PC-9 (cell line): ENCODE results near the gene IL22. TPM values are rescaled to one million over a fixed set of nuclear protein-coding genes. Genes with fewer than 3 reads are reported as not detected.

ENCODE experiments used
- BruUV-seq: library from RNA; stranded (reverse); fragments of 400-500 nt; replicated peaks from 2 replicates; lab custom pipeline; 2021; lab: Mats Ljungman, UMichigan
- CTCF ChIA-PET: fragments of 300-600 bp; sonication (Branson Sonifier 250); formaldehyde crosslinking; loops from one replicate; lab custom pipeline; 2022; ENCODE audit warnings: antibody characterized with exemption; lab: Charles Lee
- POLR2A ChIA-PET: fragments of 300-600 bp; sonication (Branson Sonifier 250); formaldehyde crosslinking; loops from one replicate; lab custom pipeline; 2022; ENCODE audit warnings: antibody characterized with exemption; ENCODE audit not compliant: unreplicated experiment; lab: Charles Lee
- DNase-seq, 2 experiments: peaks; one replicate each; pipeline versions ENCODE4 v3.0.0 to v3.0.0-alpha.2; 2015 to 2022; ENCODE audit warnings: mixed read lengths in 1 of 2
- H2AFZ ChIP-seq: fragments of 200-600 bp; sonication (generic); 2 replicates; pipeline ENCODE4 v1.8.1; 2017; ENCODE audit warnings: antibody characterized with exemption
- H3F3A ChIP-seq: fragments of 200-600 bp; sonication (generic); 2 replicates; pipeline ENCODE4 v1.8.1; 2017; ENCODE audit warnings: antibody characterized with exemption, mild to moderate bottlenecking, low read depth; ENCODE audit not compliant: insufficient read depth
- H3K27ac ChIP-seq: fragments of 200-600 bp; sonication (generic); 2 replicates; pipeline ENCODE4 v1.6.1; 2016; ENCODE audit warnings: mixed run types
- H3K27me3 ChIP-seq: fragments of 200-600 bp; sonication (generic); 2 replicates; pipeline ENCODE4 v1.6.1; 2016; ENCODE audit warnings: low read depth, mixed run types; ENCODE audit not compliant: insufficient read depth
- H3K36me3 ChIP-seq: fragments of 200-600 bp; sonication (generic); 2 replicates; pipeline ENCODE4 v1.6.1; 2016; ENCODE audit warnings: low read depth, mixed run types
- H3K4me1 ChIP-seq: fragments of 200-600 bp; sonication (generic); replicated peaks from 2 replicates; pipeline ENCODE4 v1.6.1; 2016; ENCODE audit warnings: mixed run types; ENCODE audit not compliant: insufficient read depth
- H3K4me2 ChIP-seq: fragments of 200-600 bp; sonication (generic); 2 replicates; pipeline ENCODE4 v1.6.1; 2017; ENCODE audit warnings: mixed run types
- H3K4me3 ChIP-seq: fragments of 200-600 bp; sonication (generic); 2 replicates; pipeline ENCODE4 v1.6.1; 2016; ENCODE audit warnings: mixed run types
- H3K79me2 ChIP-seq: fragments of 200-600 bp; sonication (generic); 2 replicates; pipeline ENCODE4 v1.6.1; 2017; ENCODE audit warnings: low read depth, mixed run types
- H3K9me2 ChIP-seq: fragments of 200-600 bp; sonication (generic); 2 replicates; pipeline ENCODE4 v1.8.1; 2017; ENCODE audit warnings: mild to moderate bottlenecking; ENCODE audit not compliant: insufficient read depth
- H3K9me3 ChIP-seq: fragments of 200-600 bp; sonication (generic); 2 replicates; pipeline ENCODE4 v1.8.1; 2016; ENCODE audit warnings: low read depth; ENCODE audit not compliant: insufficient read depth
- H4K20me1 ChIP-seq: fragments of 200-600 bp; sonication (generic); 2 replicates; pipeline ENCODE4 v1.8.1; 2017; ENCODE audit not compliant: insufficient read depth
- CTCF ChIP-seq: fragments of 200-600 bp; sonication (generic); conservative IDR thresholded peaks from 2 replicates; pipeline ENCODE4 v1.6.1; 2017; ENCODE audit warnings: mixed run types, antibody characterized with exemption, mild to moderate bottlenecking, moderate library complexity
- EZH2 ChIP-seq: fragments of 200-600 bp; sonication (generic); IDR thresholded peaks from 2 replicates; pipeline ENCODE4 v1.8.0; 2017; ENCODE audit warnings: antibody characterized with exemption, low read depth
- intact Hi-C: fragments of 100-400 bp; cut with micrococcal nuclease; formaldehyde crosslinking; loops from one replicate; pipeline ENCODE4 v1.10.0; 2022; ENCODE audit not compliant: unreplicated experiment
- total RNA-seq: library from RNA; stranded (reverse); gene quantifications from 2 replicates; pipeline ENCODE4 v1.2.3, GENCODE V29; 2021

The IL22 gene
- total RNA-seq, 1 experiment from 2014 or later = not detected

DNA sequence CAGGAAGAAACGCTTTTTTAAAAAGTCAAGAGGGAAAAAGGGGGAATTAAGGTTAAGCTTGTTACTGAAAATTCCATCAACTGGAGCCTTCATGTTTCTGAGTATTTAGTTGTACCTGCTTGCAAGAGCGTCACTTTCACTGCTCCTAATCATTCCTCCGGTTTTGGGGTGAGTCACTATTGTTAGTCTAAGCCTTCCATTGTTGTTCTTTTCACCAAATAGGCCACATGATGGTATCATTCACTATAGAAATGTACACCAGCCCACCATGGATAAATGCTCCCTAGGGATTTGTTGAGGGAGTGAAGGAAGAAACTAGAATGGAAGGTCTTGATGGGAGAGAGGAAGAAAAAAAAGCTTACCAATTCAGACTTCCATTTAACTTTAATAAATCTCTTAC lies 3.0 kb downstream of the IL22 start:
- Histone ChIP-seq H3K79me2 (no peaks in the 10 kb centered on the region), H3K36me3 (no peaks in the 10 kb centered on the region), H4K20me1 (no peaks in the 10 kb centered on the region), H3K9me3 (no peaks in the 10 kb centered on the region), H3K9me2 (peaks cover 4% of the 10 kb centered on the region; the same call in 1 of the 2 replicates), H3K27me3 (no peaks in the 10 kb centered on the region), H3K4me3 (no peak overlapping the region), H3F3A (no peaks in the 10 kb centered on the region), H3K4me2 (no peak overlapping the region), H2AFZ (no peak overlapping the region), H3K27ac (no peak overlapping the region), H3K4me1 (no peaks in the 10 kb centered on the region)
- intact Hi-C loops = no loop called here
- TF ChIP-seq CTCF = no peak
- ChIA-PET CTCF (no interaction called here), POLR2A (no interaction called here)
- BruUV-seq = no TSS peak
- no peak for DNase-seq

- no peaks in the 10 kb centered on the region for H3K79me2 ChIP-seq
- H3K9me2 ChIP-seq = peaks cover 4% of the 10 kb centered on the region; the same call in 1 of the 2 replicates
- no peaks in the 10 kb centered on the region for H3K27me3 ChIP-seq
- H3K4me3 ChIP-seq = no peak overlapping the region
- ChIA-PET CTCF (no interaction called here), POLR2A (no interaction called here)
- no TSS peak for BruUV-seq
- H3K9me3 ChIP-seq = no peaks in the 10 kb centered on the region
- H2AFZ ChIP-seq = no peak overlapping the region
- no peaks in the 10 kb centered on the region for H3K4me1 ChIP-seq
- H3F3A ChIP-seq = no peaks in the 10 kb centered on the region
- H3K36me3 ChIP-seq = no peaks in the 10 kb centered on the region
- no peak overlapping the region for H3K4me2 ChIP-seq
- H4K20me1 ChIP-seq = no peaks in the 10 kb centered on the region
- TF ChIP-seq CTCF (no peak), EZH2 (no peak)
- no peak overlapping the region for H3K27ac ChIP-seq
- DNase-seq = no peak
- intact Hi-C loops = no loop called here
Measured at GRCh38 chr12:68247785-68248184, 5.6 kb downstream of the IL22 start.

DNA sequence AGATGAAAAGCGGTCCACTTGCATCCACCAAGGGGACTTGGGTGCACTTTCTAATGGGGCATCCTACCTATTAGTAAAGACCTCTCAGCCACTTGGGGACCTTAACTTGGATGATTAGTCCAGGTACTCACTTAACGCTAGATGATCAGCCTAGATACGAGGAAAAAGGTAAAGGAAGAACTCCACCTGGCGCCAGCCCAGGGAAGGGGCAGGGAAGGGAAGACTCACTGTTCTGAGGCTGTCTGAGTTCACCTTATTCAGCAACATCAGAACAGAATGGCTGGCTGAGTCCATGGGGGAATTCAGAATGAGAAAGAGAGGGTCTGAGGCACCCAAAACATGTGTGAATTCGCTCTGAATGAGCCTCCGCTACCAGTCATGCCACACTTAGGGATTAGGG lies 7.1 kb downstream of the IL22 start:
- Histone ChIP-seq H3K79me2 (no peaks in the 10 kb centered on the region), H4K20me1 (no peaks in the 10 kb centered on the region), H3K27ac (no peak overlapping the region), H3K4me1 (no peaks in the 10 kb centered on the region), H3K36me3 (no peaks in the 10 kb centered on the region), H3K4me2 (no peak overlapping the region), H3K9me2 (peaks cover 4% of the 10 kb centered on the region; the same call in 1 of the 2 replicates), H3K9me3 (no peaks in the 10 kb centered on the region), H2AFZ (no peak overlapping the region), H3F3A (no peaks in the 10 kb centered on the region), H3K4me3 (no peak overlapping the region), H3K27me3 (no peaks in the 10 kb centered on the region)
- TF ChIP-seq EZH2 = no peak
- no peak for TF ChIP-seq CTCF
- POLR2A ChIA-PET = no interaction called here
- no TSS peak for BruUV-seq
- DNase-seq = no peak
- CTCF ChIA-PET = no interaction called here
- intact Hi-C loops = no loop called here
